Stimulated activated CD4-positive, alpha-beta T cell treated with anti-CD3 and anti-CD28 coated beads, Interleukin-1b, Interleukin-23, amount 100 ng/mL, for 24 hours (primary cell): Measurements from ENCODE around the gene MRPL44.

ENCODE experiments used
- DNase-seq, 4 experiments: peaks; one replicate each; pipeline ENCODE4 v3.0.0-alpha.2; 2020; ENCODE audit warnings: low read depth in 4 of 4, low spot score in 1 of 4

MRPL44 gene

GRCh38 chr2:223969856-223970255 is 12.6 kb downstream of the MRPL44 start:
- DNase-seq = no peak

GRCh38 chr2:223970343-223971128 is 13.3 kb downstream of the MRPL44 start:
- DNase-seq = peak; percentile 21 to 57 (median 39)

- DNase-seq = no peak
Measured at GRCh38 chr2:223971731-223972130, 14.5 kb downstream of the MRPL44 start.

- no peak for DNase-seq
Measured at GRCh38 chr2:223972656-223973102, 15.4 kb downstream of the MRPL44 start.

DNA sequence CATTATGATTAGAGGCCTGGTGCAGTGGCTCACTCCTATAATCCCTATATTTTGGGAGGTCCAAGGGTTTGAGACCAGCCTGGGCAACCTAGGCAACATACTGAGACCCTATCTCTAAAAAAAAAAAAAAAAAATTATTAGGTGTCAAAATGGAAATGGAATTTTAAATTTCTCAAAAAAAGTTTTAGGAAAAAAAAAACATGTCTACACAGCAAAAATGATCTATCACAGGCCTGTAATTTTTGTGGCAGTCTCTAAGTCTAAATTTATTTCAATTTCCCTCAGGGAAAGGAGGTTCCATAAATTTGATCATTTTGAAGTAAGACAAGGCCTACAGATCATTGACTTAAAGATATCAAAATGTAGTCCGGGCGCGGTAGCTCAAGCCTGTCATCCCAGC is 16.3 kb downstream of the MRPL44 start:
- no peak for DNase-seq

DNA sequence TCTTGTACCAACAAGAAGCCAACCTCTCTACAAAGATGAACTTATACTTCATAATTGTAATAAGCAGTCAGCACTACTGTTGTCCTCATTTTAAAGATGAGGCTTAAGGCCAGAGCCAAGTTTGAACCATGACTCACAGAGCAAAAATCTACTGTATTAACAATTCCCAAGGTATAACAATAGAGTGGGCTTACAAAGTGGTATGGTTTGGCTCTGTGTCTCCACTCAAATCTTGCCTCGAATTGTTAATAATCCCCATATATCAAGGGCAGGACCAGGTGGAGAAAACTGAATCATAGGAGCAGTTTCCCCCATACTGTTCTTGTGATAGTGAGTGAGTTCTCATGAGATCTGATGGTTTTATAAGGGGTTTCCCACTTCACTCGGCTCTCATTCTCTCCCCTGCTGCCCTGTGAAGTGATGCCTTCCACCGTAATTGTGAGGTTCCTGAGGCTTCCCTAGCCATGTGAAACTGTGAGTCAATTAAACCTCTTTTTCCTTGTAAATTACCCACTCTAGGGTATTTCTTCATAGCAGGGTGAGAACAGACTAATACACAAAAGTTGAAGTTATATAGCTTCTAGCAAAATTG is 19.5 kb downstream of the MRPL44 start:
- DNase-seq = no peak

- no peak for DNase-seq
Measured at GRCh38 chr2:223978451-223978850, 21.2 kb downstream of the MRPL44 start.

- no peak for DNase-seq
Measured at GRCh38 chr2:223979730-223980396, 22.6 kb downstream of the MRPL44 start.

DNA sequence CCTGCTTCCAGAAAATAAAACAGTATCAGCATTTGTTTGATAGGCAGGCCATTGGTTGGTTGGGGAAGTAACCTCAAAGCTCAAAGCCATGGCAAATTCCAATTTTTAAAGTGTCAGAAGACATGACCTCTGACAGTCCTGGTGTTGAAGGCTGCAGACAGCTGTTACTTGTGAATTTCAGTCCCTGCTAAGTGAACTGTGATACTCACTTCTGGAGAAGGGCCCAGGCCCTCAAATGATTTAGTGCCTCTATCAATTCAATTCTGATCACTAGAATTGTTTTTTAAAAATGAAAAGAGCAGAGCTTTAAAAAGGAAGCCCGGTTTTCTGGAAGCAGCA is 23.1 kb downstream of the MRPL44 start:
- no peak for DNase-seq

GRCh38 chr2:223980803-223981202 is 23.5 kb downstream of the MRPL44 start:
- DNase-seq = no peak

DNA sequence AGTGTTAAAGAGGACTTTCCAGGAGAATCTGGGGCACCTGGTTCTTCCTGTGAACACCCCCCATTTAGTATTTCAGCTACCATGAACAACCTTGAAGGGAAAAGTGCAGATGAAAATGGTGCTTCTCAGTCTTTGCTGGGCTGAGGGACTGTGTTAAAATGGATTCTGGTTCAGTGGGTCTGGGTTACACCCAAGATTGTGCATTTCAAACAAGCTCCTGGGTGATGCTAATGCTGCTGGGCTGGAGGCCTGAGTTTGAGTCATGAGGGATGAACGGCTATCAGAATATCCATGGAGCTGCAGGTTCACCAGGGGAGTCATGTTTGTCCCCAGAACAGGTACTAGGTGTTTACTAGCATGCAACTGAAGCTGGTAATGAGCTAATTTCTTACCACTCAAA is 24.0 kb downstream of the MRPL44 start:
- DNase-seq = no peak

DNA sequence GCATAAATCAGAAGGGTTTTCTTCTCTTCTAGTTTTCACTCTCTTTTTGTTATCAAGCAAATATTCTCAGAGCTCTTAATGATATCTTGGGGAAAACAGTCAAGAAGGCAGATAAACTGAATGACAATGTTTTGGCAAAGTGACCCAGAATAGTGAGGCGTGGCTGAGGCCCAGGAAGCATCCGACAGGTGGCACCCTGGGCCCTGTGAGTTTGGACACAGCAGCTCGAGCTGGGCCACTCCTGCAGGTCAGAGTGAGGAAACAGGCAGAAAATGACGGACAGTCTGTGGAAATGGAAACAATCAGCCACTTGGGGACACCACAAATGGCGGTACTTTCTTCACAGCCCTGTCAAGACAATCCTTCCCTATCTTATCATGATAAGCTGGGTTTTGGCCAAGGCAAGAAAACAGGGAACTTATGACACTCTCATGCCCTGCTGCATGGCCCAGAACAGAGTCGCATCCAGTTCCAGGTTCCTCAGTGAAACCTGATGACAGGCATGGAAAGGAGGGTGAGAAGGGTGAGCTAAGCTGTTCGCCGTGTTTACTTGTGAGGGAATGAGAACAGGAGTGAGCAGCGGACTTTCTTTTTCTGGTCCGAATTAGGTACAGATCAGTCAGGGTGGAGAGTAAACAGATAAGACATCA is 32.1 kb downstream of the MRPL44 start:
- no peak for DNase-seq

DNA sequence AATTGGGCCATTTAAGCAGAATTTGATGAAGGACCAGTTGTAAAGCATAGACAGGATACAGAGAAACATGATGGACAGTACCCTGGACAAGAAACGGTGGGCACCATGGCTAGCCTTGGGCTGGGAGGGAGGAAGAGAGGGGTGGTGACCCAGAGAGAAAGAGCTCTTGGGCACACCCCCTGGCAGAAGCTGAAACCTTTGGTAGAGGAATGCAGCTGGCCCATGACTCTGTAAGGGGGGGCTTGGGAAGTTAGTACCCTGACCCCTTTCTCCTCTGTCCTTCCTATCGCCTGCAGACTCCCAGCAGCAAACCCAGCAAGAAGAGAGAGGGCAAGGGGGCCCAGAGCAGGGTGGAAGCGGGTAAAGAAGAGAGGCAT is 32.6 kb downstream of the MRPL44 start:
- no peak for DNase-seq

- DNase-seq = no peak
Measured at GRCh38 chr2:223991611-223992010, 34.3 kb downstream of the MRPL44 start.

DNA sequence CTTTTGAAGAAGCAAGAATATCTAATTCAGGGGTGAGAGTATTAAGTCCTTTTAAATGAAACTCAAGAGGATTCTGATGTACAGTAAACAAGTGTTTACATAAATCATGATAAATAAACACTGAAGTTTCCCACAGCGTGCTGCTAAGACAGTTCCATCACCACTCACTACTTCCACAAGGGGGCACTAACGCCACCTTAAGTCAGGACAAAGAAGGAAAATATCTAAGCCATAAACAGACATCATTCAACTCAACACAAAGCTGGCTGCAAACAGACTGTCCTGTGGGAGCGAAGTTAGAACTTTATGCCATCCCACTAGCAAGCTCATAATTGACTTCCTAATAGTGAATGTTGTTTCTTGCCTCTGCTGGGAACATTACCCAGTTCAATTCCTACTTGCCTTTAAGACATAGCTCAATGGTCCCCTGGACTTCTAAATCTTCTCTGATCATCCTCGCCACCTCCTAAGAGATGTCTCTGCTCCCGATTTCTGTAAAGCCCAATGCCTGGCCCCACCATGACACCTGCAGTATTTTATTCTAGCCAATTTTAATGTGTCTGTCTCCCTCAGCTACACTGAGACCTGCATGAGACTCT is 36.5 kb downstream of the MRPL44 start:
- peak; percentile 26 to 50 (median 39) for DNase-seq

DNA sequence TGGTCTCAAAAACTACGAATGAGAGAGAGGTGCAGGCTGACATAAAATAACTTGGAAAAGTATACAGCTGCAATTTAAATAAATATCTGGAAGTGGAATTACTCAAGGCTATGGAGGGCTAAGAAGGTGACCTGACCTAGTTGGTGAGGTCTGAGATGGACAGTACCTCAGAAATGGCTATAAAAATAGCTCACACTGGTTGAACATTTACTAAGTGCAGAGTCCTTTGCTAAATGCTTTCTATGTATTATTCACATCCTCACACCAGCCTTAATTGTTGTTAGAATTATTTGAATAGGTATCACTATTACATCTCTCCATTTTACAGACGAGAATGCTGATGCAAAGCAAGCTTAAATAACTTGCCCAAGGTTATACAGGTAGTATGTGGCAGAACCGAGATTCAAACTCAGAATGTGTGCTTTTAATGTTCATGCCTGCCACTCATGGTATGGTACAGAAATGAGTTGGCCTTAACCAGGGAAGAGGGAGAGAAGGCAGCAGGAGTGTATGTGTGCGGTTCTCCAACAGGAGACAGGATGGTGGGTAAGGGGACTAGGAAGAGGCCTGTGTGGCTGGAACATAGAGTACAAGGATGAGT is 37.4 kb downstream of the MRPL44 start:
- DNase-seq = no peak

GRCh38 chr2:223995569-223995968 is 38.3 kb downstream of the MRPL44 start:
- DNase-seq = no peak

DNA sequence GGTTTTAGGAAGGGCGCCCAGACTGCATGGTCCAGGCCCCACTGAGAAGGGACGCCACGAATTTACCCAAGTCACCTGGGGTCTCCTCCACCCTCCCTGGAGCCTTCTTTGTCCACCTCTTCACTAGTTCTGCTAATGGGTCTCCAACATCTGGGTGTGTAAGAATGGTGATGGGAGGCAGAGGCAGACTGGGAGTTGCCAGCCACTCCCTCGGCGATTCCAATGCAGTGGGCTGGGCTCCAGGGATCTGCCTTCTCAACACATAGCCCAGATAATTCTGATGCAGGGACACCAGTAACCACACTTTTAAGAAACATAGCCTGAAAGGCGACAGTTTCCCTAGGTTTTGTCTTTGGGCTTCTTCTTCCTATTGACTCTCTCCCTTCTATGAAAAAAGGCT is 39.1 kb downstream of the MRPL44 start:
- no peak for DNase-seq

GRCh38 chr2:223997938-223998337 is 40.7 kb downstream of the MRPL44 start:
- DNase-seq = no peak

DNA sequence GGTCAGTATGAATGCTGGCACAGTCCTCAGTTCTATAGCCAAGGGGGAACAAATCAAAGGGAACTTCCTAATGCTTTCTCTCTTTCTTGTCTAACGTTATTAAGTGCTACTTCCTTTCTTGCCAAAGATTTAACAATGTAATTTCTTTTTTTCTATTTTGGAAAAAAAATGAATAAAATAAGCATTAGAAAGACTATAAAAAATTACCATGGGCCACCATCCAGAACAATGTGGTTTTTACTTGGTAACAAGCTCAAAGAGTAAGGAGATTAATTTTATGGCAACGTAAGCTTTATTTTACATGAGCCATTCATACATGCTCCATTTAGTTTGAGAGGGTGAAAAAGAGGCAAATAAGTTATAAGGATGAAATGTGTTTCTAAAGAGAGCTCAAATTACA is 41.7 kb downstream of the MRPL44 start:
- DNase-seq = no peak

DNA sequence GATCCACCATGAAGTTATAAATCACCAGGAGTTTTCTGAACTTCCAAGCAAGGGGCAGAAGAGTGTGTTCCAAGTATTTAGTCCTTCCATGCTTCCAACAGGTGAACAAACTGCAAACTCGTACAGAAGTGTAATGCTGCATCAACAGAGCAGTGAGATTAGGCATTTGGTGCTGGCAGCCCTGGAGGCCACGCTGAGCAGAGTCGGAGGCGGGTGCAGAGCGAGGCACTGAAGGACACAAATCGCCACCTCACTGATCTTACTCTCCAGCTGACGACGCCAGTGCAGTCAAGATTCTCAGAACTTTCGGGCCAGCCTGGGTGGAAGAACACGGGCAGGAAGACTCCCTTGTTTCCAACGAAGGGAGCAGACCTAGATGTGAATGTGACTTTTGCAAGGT is 42.6 kb downstream of the MRPL44 start:
- DNase-seq = no peak
